ENCODE data around the gene CNIH3. TPM values are rescaled to one million over a fixed set of nuclear protein-coding genes. Genes with fewer than 3 reads are reported as not detected.

The CNIH3 gene
- total and polyA plus RNA-seq, 9 donors = 2.1 to 4.7 (median 2.9) TPM

GRCh38 chr1:224613486-224613885 is 2.6 kb upstream of the CNIH3 start:
- no peak for DNase-seq
- H3K4me3 ChIP-seq (ENCODE audit: low read length) = no peak overlapping the region
- no peak overlapping the region for H3K27ac ChIP-seq (ENCODE audit: low read length)
- H3K27me3 ChIP-seq (ENCODE audit: control insufficient read depth, insufficient read depth, low read length) = peaks cover 41% of the 10 kb centered on the region
- peaks cover 18% of the 10 kb centered on the region for H3K4me1 ChIP-seq (ENCODE audit: control insufficient read depth, insufficient read depth, low read length)
- H3K9me3 ChIP-seq (replicated peaks; ENCODE audit: control insufficient read depth, low read depth, low read length) = no peaks in the 10 kb centered on the region
- H3K36me3 ChIP-seq (ENCODE audit: control insufficient read depth, insufficient read depth, low read length) = no peaks in the 10 kb centered on the region
- WGBS (ENCODE audit: insufficient coverage) = 82% methylated on average over 4 of the region's 6 CpGs

DNA sequence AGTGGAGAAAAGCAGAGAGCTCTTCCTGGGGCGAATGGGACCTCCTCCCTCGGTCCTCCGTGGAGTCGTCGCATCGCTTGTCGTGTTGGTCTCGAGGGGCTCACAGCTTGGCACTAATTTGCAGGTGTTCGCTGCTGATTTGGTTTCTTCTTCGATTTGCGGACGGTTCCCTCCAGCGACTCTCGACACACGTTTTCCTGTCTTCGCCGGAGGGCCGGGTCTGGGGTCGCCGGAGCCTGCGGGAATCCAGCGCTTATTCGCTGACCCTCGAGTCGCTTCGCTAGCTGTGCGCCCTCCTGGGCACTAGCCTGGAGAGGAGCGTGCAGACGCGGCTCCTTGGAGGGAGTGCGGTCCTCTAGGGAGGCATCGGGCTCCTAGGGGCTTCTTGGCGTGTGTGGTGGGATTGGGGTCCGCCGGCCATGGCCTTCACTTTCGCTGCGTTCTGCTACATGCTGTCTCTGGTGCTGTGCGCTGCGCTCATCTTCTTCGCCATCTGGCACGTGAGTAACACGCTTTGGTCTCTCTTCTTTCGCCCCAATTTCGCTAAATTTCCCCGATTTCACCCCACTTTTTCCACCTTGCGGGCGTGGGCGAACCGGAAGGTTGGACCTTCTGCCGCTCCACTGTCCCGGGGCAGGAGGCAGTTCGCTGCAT is 766 bp downstream of the CNIH3 start:
- no peak for DNase-seq
- H3K27ac ChIP-seq (ENCODE audit: low read length) = no peak overlapping the region
- 1% methylated on average over 42 of the region's 52 CpGs for WGBS (ENCODE audit: insufficient coverage)
- no peaks in the 10 kb centered on the region for H3K36me3 ChIP-seq (ENCODE audit: control insufficient read depth, insufficient read depth, low read length)
- peaks cover 18% of the 10 kb centered on the region for H3K4me1 ChIP-seq (ENCODE audit: control insufficient read depth, insufficient read depth, low read length)
- H3K9me3 ChIP-seq (replicated peaks; ENCODE audit: control insufficient read depth, low read depth, low read length) = no peaks in the 10 kb centered on the region
- H3K27me3 ChIP-seq (ENCODE audit: control insufficient read depth, insufficient read depth, low read length) = peaks cover 61% of the 10 kb centered on the region
- peak overlapping the region; percentile 27 for H3K4me3 ChIP-seq (ENCODE audit: low read length)

DNA sequence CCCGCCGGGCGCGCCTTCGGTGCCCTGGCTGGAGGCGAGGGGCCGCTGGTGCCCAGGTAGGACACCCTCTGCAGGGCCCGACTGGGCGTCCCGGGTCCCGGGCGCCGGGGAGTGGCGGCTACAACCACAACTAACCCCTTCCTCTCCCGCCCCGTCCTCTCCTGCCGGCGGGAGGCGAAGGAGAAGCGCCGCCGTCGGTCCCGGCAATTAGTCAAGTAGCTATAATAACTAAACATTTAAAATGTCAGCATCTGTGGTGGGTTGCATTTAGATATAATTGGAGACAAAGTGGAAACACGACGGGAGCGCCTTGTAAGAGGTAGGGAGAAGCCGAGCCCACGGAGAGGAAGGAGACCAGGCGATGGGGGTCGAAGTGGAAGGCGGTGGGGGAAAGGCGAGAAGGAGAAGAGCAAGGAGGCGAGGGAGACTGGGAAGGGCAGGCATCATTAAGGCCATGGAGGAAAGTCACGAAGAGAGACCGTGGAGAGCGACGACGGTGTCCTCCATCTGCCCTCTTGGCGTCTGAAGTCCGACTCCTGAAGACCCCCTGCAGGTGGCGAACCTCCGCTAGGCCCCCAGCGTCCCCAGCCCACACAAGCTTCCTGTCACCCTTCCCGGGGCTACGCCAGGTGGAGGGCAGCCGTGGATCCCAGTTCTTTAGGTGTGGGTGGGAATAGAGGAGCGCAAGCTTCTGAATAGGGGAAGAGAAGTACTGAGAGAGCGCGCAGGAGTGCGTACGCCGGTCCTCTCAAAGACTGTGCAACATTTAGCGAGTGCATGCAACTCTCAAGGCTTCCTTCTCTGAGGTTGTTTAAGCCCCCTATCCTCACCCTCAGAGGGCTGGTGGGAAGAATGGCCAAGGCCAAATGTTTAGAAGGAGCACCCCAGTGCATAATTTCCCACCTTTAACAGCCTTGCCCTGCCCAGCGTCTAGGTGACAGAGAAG is 1.6 kb downstream of the CNIH3 start:
- Histone ChIP-seq H3K27me3 (ENCODE audit: control insufficient read depth, insufficient read depth, low read length) (peaks cover 63% of the 10 kb centered on the region), H3K9me3 (replicated peaks; ENCODE audit: control insufficient read depth, low read depth, low read length) (no peaks in the 10 kb centered on the region), H3K36me3 (ENCODE audit: control insufficient read depth, insufficient read depth, low read length) (no peaks in the 10 kb centered on the region), H3K4me1 (ENCODE audit: control insufficient read depth, insufficient read depth, low read length) (peaks cover 18% of the 10 kb centered on the region), H3K4me3 (ENCODE audit: low read length) (no peak overlapping the region), H3K27ac (ENCODE audit: low read length) (no peak overlapping the region)
- no peak for DNase-seq
- WGBS (ENCODE audit: insufficient coverage) = under 1% methylated on average over 28 of the region's 55 CpGs

DNA sequence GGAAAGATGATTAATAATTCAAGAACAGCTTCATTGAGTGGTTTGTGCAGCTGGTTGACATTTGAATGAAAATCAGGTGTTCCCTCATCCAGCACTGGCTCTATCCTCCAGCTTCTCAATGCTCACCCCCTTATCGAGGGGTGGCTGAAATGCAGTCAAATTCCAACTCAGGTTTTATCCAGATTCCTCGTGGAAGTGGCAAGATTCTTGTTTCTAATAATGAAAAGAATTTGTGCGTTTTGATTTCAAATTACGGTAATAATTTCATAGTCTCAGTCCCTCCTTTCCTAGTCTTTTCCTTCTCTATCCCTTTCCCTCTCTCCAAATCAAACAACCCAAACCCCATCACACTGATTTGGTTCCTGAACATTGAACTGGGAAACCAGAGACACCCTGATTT is 3.1 kb downstream of the CNIH3 start:
- H3K36me3 ChIP-seq (ENCODE audit: control insufficient read depth, insufficient read depth, low read length) = no peaks in the 10 kb centered on the region
- H3K9me3 ChIP-seq (replicated peaks; ENCODE audit: control insufficient read depth, low read depth, low read length) = no peaks in the 10 kb centered on the region
- WGBS (ENCODE audit: insufficient coverage) = no CpG with 5 or more reads among the region's 4 CpGs
- H3K4me3 ChIP-seq (ENCODE audit: low read length) = no peak overlapping the region
- H3K4me1 ChIP-seq (ENCODE audit: control insufficient read depth, insufficient read depth, low read length) = peaks cover 18% of the 10 kb centered on the region
- peaks cover 74% of the 10 kb centered on the region for H3K27me3 ChIP-seq (ENCODE audit: control insufficient read depth, insufficient read depth, low read length)
- no peak overlapping the region for H3K27ac ChIP-seq (ENCODE audit: low read length)
- no peak for DNase-seq

DNA sequence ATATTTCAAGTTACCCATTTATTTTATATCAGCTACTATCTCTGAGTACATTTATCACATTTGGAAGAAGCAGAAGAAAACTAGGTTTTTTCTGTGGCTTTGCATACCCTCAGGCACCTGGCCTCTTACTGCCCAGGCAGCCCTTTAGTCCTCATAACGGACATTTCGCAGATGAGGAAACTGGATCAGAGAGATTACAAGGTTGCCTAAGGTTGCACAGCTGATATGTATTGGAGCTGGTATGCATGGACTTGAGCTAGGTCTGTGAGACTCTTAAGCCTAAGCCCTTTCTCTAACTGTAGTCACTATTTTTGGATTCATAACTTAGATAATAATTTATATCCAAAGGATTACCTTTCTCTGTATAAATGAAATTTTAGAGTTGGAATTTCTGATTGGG is 4.0 kb downstream of the CNIH3 start:
- DNase-seq = no peak
- Histone ChIP-seq H3K36me3 (ENCODE audit: control insufficient read depth, insufficient read depth, low read length) (no peaks in the 10 kb centered on the region), H3K4me1 (ENCODE audit: control insufficient read depth, insufficient read depth, low read length) (peaks cover 18% of the 10 kb centered on the region), H3K4me3 (ENCODE audit: low read length) (no peak overlapping the region), H3K27ac (ENCODE audit: low read length) (no peak overlapping the region), H3K9me3 (replicated peaks; ENCODE audit: control insufficient read depth, low read depth, low read length) (no peaks in the 10 kb centered on the region), H3K27me3 (ENCODE audit: control insufficient read depth, insufficient read depth, low read length) (peaks cover 71% of the 10 kb centered on the region)
- no CpG with 5 or more reads among the region's 2 CpGs for WGBS (ENCODE audit: insufficient coverage)

GRCh38 chr1:224621813-224622682 is 5.9 kb downstream of the CNIH3 start:
- Histone ChIP-seq H3K9me3 (replicated peaks; ENCODE audit: control insufficient read depth, low read depth, low read length) (no peaks in the 10 kb centered on the region), H3K27ac (ENCODE audit: low read length) (no peak overlapping the region), H3K27me3 (ENCODE audit: control insufficient read depth, insufficient read depth, low read length) (peaks cover 51% of the 10 kb centered on the region), H3K4me1 (ENCODE audit: control insufficient read depth, insufficient read depth, low read length) (peaks cover 5% of the 10 kb centered on the region), H3K36me3 (ENCODE audit: control insufficient read depth, insufficient read depth, low read length) (no peaks in the 10 kb centered on the region), H3K4me3 (ENCODE audit: low read length) (no peak overlapping the region)
- no peak for DNase-seq
- no CpG with 5 or more reads among the region's 7 CpGs for WGBS (ENCODE audit: insufficient coverage)

DNA sequence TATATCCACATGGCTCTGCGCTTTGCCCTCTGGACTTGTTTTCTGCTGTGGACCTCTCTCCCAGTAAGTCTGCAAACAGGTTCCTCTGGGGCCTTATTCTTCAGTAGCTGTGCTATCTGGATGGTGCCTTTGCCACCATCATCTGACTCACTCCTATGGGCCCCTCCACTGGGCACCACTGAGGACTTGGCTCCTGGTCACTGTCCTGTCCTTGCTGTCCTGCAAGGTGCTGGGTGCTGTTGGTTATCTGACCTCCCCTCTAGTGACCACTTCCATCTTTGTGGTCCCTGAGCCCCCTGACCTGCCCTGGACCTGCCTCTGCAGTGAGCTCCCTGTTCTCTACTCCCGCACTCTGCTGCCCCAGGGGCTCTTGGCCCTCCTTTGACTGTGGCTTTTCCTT is 6.7 kb downstream of the CNIH3 start:
- Histone ChIP-seq H3K4me1 (ENCODE audit: control insufficient read depth, insufficient read depth, low read length) (no peaks in the 10 kb centered on the region), H3K36me3 (ENCODE audit: control insufficient read depth, insufficient read depth, low read length) (no peaks in the 10 kb centered on the region), H3K27ac (ENCODE audit: low read length) (no peak overlapping the region), H3K9me3 (replicated peaks; ENCODE audit: control insufficient read depth, low read depth, low read length) (no peaks in the 10 kb centered on the region), H3K27me3 (ENCODE audit: control insufficient read depth, insufficient read depth, low read length) (peaks cover 43% of the 10 kb centered on the region), H3K4me3 (ENCODE audit: low read length) (no peak overlapping the region)
- no peak for DNase-seq
- WGBS (ENCODE audit: insufficient coverage) = 88% methylated on average over 2 of the region's 2 CpGs

DNA sequence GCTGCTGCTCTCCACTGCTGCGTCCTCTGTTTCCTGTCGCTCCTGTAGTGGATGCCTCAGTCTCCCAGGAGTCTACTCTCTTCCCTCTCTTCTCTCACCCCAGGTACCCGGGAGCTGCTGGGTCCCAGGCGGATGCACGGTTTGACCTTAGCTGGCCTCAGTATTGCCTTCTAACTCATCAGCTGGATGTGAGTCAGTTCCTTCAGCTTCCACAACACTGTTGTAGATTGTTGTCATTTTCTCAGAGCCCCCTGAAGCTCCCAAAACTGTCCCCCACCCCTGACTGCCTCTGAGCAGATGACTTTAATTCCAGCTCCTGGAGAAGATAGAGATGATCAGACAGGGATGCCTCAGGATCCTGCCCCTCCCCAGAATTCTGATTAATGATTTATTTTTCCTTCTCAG is 7.2 kb downstream of the CNIH3 start:
- WGBS (ENCODE audit: insufficient coverage) = 48% methylated on average over 2 of the region's 5 CpGs

GRCh38 chr1:224623743-224624333 is 7.7 kb downstream of the CNIH3 start:
- WGBS (ENCODE audit: insufficient coverage) = 45% methylated on average over 7 of the region's 7 CpGs
- H3K36me3 ChIP-seq (ENCODE audit: control insufficient read depth, insufficient read depth, low read length) = no peaks in the 10 kb centered on the region
- no peak overlapping the region for H3K27ac ChIP-seq (ENCODE audit: low read length)
- H3K9me3 ChIP-seq (replicated peaks; ENCODE audit: control insufficient read depth, low read depth, low read length) = no peaks in the 10 kb centered on the region
- peaks cover 33% of the 10 kb centered on the region for H3K27me3 ChIP-seq (ENCODE audit: control insufficient read depth, insufficient read depth, low read length)
- no peak for DNase-seq
- H3K4me3 ChIP-seq (ENCODE audit: low read length) = no peak overlapping the region
- H3K4me1 ChIP-seq (ENCODE audit: control insufficient read depth, insufficient read depth, low read length) = no peaks in the 10 kb centered on the region

More for the DNA sequence above, 7.2 kb downstream of the CNIH3 start:
- H3K36me3 ChIP-seq (ENCODE audit: control insufficient read depth, insufficient read depth, low read length) = no peaks in the 10 kb centered on the region
- DNase-seq = no peak
- no peaks in the 10 kb centered on the region for H3K9me3 ChIP-seq (replicated peaks; ENCODE audit: control insufficient read depth, low read depth, low read length)
- H3K27ac ChIP-seq (ENCODE audit: low read length) = no peak overlapping the region
- H3K4me1 ChIP-seq (ENCODE audit: control insufficient read depth, insufficient read depth, low read length) = no peaks in the 10 kb centered on the region
- H3K4me3 ChIP-seq (ENCODE audit: low read length) = no peak overlapping the region
- H3K27me3 ChIP-seq (ENCODE audit: control insufficient read depth, insufficient read depth, low read length) = peaks cover 38% of the 10 kb centered on the region
